ENCODE results near the gene KCNMB1.
A peak's percentile ranks its signal among the peaks of the same experiment; 100 is the strongest.

The KCNMB1 gene

DNA sequence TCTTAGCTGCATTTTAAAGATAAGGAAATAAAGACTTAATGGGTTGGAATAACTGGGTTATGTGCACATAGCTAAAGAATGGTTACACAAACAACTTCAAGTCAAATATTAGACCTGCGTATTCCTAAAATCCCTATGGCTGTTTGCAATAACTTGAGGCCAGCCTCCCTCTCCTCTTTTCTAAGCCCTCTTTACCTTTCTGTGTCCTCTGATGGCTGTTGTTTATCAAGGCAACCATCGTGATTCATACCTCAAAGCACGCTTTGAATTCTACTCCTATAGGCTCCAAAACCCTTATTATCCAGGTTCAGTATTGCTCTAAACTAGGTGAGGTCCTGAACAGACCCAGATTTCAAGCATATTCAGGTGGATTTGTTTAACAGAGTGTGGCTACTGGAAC lies 46.0 kb downstream of the KCNMB1 start:
- no peak overlapping the region for H3K4me3 ChIP-seq (ENCODE audit: low read depth, low read length)
- TF ChIP-seq POLR2A (IDR thresholded peaks at IDR 0.05; ENCODE audit: extremely low read depth, insufficient read length) (no peak), MYC (IDR thresholded peaks at IDR 0.05; ENCODE audit: low read depth, low read length) (no peak)
- TF ChIP-seq, protein P1, sequence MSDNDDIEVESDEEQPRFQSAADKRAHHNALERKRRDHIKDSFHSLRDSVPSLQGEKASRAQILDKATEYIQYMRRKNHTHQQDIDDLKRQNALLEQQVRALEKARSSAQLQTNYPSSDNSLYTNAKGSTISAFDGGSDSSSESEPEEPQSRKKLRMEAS (IDR thresholded peaks at IDR 0.05; ENCODE audit: low read depth, low read length), result no peak
- TF ChIP-seq, protein P2, sequence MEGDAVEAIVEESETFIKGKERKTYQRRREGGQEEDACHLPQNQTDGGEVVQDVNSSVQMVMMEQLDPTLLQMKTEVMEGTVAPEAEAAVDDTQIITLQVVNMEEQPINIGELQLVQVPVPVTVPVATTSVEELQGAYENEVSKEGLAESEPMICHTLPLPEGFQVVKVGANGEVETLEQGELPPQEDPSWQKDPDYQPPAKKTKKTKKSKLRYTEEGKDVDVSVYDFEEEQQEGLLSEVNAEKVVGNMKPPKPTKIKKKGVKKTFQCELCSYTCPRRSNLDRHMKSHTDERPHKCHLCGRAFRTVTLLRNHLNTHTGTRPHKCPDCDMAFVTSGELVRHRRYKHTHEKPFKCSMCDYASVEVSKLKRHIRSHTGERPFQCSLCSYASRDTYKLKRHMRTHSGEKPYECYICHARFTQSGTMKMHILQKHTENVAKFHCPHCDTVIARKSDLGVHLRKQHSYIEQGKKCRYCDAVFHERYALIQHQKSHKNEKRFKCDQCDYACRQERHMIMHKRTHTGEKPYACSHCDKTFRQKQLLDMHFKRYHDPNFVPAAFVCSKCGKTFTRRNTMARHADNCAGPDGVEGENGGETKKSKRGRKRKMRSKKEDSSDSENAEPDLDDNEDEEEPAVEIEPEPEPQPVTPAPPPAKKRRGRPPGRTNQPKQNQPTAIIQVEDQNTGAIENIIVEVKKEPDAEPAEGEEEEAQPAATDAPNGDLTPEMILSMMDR (IDR thresholded peaks at IDR 0.05; ENCODE audit: low read depth, low read length), result no peak
- no peak for DNase-seq (ENCODE audit: low read depth)

DNA sequence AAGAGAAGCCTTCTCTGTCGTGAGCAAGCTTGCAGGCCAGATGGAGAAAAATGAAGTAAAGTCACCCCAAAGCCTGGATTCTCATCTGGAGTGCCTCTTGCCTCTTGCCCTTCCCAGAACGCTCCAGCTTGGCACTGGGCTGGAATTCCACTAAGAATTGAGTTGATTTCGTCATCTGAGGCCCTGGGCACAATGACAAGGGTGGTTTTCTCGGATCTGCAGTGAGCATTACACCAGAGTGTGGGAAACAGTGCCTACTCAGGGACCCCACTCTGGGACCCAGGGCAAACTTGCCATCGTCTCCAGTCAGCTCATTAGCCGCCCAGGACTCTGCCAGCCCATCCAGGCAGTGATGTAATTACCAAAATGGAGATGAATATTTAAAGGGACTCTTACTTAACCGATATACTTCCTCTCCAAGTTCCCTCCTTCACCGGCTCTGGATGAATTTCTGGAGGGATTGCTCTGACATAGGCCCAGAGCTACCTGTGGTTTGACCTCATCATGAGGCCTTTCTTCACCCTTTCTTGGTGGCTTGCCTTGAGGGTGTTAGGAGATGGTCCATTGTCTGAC lies 46.9 kb downstream of the KCNMB1 start:
- no peak for DNase-seq (ENCODE audit: low read depth)
- TF ChIP-seq, protein P1 (IDR thresholded peaks at IDR 0.05; ENCODE audit: low read depth, low read length), result no peak
- TF ChIP-seq POLR2A (IDR thresholded peaks at IDR 0.05; ENCODE audit: extremely low read depth, insufficient read length) (no peak), MYC (IDR thresholded peaks at IDR 0.05; ENCODE audit: low read depth, low read length) (no peak)
- TF ChIP-seq, protein P2 (IDR thresholded peaks at IDR 0.05; ENCODE audit: low read depth, low read length), result no peak
- H3K4me3 ChIP-seq (ENCODE audit: low read depth, low read length), result no peak overlapping the region

DNA sequence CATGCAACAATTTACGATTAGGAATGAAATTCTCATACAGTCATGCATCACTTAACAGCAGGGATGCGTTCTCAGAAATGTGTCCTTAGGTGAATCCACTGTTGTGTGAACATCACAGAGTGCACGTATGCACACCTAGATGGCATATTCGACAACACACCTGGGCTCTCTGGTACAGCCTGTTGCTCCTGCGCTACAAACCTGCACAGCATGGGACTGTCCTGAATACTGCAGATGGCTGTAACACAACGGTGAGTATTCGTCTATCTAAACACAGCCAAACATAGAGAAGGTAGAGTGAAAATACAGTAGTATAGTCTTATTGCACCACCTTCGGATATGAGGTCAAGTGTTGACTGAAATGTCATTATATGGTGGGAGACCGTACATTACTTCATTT lies 47.6 kb downstream of the KCNMB1 start:
- DNase-seq (ENCODE audit: low read depth), result peak; percentile 31
- H3K4me3 ChIP-seq (ENCODE audit: low read depth, low read length), result no peak overlapping the region
- TF ChIP-seq POLR2A (IDR thresholded peaks at IDR 0.05; ENCODE audit: extremely low read depth, insufficient read length) (no peak), MYC (IDR thresholded peaks at IDR 0.05; ENCODE audit: low read depth, low read length) (no peak)
- TF ChIP-seq, protein P2 (IDR thresholded peaks at IDR 0.05; ENCODE audit: low read depth, low read length), result no peak
- TF ChIP-seq, protein P1 (IDR thresholded peaks at IDR 0.05; ENCODE audit: low read depth, low read length), result no peak

DNA sequence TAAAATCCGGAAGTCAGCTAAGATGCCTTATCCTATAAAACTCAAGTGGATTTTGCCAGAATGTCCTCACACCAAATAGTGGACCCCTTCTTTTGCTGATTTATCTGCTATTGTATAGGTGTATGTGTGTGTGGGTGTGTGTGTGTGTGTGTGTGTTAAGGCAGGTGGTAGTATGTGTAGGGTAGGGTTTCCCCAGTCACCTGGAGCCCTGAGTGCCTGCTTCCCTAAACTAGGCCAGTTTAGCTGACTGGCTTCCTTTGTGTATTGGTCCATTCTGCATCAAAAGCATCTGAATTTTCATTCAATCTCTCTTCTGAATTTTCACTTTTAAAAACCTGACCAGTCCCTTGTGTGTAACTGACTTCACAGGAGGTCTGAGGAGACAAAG lies 49.4 kb downstream of the KCNMB1 start:
- no peak for TF ChIP-seq MYC (IDR thresholded peaks at IDR 0.05; ENCODE audit: low read depth, low read length)
- no peak for TF ChIP-seq POLR2A (IDR thresholded peaks at IDR 0.05; ENCODE audit: extremely low read depth, insufficient read length)
- TF ChIP-seq, protein P2 (IDR thresholded peaks at IDR 0.05; ENCODE audit: low read depth, low read length), result no peak
- TF ChIP-seq, protein P1 (IDR thresholded peaks at IDR 0.05; ENCODE audit: low read depth, low read length), result no peak
- no peak for DNase-seq (ENCODE audit: low read depth)

DNA sequence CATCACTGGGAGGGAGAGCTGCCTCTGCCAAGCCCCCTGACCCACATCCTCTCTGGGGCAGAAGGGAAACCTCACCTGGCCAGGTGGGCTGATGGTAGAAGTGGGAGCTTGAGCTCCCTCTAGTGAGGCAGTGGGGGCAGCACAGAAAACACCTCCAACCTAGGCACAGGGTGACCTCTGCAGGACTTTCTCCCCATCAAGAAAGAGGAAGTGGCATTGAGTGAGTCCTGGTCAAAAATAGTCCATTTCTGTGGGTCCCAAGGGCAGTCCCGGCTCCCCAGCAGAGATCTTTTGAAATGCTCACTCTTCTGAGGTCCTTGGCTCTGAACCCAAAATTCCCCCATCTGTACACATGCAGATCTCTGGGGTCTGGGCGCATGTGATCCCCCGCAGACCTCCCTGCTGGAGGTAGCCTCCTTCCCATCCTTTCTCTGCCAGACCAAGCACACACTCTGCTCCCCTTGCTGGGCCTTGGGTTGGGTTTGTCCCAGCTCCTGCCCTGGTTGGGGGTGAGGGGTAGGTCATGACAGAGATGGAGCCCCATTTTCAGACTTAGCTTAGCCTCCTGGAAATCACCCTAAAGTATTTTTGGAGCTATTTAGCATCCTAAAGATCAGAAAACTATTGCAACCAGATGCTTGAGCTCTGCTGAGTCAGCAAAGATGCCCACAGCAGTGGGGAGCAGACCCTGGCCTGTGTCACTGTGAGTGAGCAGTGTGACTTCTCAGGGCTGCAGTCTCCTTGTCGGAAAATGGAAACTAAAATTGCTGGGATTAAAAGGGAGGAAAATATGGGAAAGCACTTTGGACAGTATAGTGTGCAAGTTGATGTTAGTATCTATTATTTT lies 50.0 kb downstream of the KCNMB1 start:
- no peak overlapping the region for H3K4me3 ChIP-seq (ENCODE audit: low read depth, low read length)
- TF ChIP-seq MYC (IDR thresholded peaks at IDR 0.05; ENCODE audit: low read depth, low read length) (peak; percentile 41; the same call in 1 of the 2 replicates), POLR2A (IDR thresholded peaks at IDR 0.05; ENCODE audit: extremely low read depth, insufficient read length) (no peak)
- TF ChIP-seq, protein P1 (IDR thresholded peaks at IDR 0.05; ENCODE audit: low read depth, low read length), result no peak
- TF ChIP-seq, protein P2 (IDR thresholded peaks at IDR 0.05; ENCODE audit: low read depth, low read length), result peak; percentile 74
- DNase-seq (ENCODE audit: low read depth), result peak; percentile 76

More for the DNA sequence above, 49.4 kb downstream of the KCNMB1 start:
- no peak overlapping the region for H3K4me3 ChIP-seq (ENCODE audit: low read depth, low read length)

Measured in NB4 (cell line).